HL-60 (cell line): Measurements from ENCODE around the gene LZTFL1.

Experiments used
- GABPA ChIP-seq: IDR thresholded peaks from 2 replicates; pipeline ENCODE4 v1.6.1; 2012; ENCODE audit warnings: low read depth
- POLR2AphosphoS5 ChIP-seq: IDR thresholded peaks from 2 replicates; pipeline ENCODE4 v1.6.1; 2012; ENCODE audit warnings: low read depth
- SPI1 ChIP-seq: IDR thresholded peaks from 2 replicates; pipeline ENCODE4 v1.6.1; 2012; ENCODE audit warnings: low read depth, mild to moderate bottlenecking, borderline replicate concordance
- TF ChIP-seq, protein P1 (sequence below): IDR thresholded peaks from one replicate; pipeline ENCODE4 v1.5.1; 2011; ENCODE audit warnings: low read length, control low read depth, inconsistent platforms; ENCODE audit not compliant: insufficient read depth
- TF ChIP-seq, protein P2 (sequence below): IDR thresholded peaks from 2 replicates; pipeline ENCODE4 v1.6.1; 2012; ENCODE audit warnings: low read depth; ENCODE audit not compliant: insufficient replicate concordance

DNA sequence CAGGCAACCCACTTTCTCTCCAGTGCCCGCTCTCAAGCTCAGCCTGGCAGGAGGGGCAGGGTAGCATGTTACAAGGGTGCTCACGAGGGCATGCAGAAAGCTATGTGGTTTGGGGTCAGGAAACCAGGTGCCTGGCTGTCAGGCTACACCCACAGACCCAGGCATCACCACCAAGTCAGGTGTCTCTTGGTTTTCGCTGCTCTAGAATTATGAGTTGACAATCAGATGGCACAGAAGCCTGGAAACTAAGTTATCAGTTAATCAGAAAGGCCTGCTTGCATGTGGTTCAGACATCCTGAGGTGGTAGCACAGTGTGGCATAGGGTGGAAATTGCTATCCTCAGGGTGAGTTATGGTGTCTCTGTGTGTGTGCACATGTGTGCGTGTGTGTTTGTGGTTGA lies 28.2 kb upstream of the LZTFL1 start:
- TF ChIP-seq, protein P1, sequence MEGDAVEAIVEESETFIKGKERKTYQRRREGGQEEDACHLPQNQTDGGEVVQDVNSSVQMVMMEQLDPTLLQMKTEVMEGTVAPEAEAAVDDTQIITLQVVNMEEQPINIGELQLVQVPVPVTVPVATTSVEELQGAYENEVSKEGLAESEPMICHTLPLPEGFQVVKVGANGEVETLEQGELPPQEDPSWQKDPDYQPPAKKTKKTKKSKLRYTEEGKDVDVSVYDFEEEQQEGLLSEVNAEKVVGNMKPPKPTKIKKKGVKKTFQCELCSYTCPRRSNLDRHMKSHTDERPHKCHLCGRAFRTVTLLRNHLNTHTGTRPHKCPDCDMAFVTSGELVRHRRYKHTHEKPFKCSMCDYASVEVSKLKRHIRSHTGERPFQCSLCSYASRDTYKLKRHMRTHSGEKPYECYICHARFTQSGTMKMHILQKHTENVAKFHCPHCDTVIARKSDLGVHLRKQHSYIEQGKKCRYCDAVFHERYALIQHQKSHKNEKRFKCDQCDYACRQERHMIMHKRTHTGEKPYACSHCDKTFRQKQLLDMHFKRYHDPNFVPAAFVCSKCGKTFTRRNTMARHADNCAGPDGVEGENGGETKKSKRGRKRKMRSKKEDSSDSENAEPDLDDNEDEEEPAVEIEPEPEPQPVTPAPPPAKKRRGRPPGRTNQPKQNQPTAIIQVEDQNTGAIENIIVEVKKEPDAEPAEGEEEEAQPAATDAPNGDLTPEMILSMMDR = no peak
- TF ChIP-seq POLR2AphosphoS5 = no peak
- TF ChIP-seq, protein P2, sequence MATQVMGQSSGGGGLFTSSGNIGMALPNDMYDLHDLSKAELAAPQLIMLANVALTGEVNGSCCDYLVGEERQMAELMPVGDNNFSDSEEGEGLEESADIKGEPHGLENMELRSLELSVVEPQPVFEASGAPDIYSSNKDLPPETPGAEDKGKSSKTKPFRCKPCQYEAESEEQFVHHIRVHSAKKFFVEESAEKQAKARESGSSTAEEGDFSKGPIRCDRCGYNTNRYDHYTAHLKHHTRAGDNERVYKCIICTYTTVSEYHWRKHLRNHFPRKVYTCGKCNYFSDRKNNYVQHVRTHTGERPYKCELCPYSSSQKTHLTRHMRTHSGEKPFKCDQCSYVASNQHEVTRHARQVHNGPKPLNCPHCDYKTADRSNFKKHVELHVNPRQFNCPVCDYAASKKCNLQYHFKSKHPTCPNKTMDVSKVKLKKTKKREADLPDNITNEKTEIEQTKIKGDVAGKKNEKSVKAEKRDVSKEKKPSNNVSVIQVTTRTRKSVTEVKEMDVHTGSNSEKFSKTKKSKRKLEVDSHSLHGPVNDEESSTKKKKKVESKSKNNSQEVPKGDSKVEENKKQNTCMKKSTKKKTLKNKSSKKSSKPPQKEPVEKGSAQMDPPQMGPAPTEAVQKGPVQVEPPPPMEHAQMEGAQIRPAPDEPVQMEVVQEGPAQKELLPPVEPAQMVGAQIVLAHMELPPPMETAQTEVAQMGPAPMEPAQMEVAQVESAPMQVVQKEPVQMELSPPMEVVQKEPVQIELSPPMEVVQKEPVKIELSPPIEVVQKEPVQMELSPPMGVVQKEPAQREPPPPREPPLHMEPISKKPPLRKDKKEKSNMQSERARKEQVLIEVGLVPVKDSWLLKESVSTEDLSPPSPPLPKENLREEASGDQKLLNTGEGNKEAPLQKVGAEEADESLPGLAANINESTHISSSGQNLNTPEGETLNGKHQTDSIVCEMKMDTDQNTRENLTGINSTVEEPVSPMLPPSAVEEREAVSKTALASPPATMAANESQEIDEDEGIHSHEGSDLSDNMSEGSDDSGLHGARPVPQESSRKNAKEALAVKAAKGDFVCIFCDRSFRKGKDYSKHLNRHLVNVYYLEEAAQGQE = no peak
- no peak for TF ChIP-seq SPI1
- TF ChIP-seq GABPA = no peak
